ENCODE results near the gene ANKRD22.

Gene ANKRD22

GRCh38 chr10:88793712-88794299 is 57.8 kb downstream of the ANKRD22 start:
- no peak for DNase-seq

GRCh38 chr10:88792661-88793060 is 59.0 kb downstream of the ANKRD22 start:
- DNase-seq, result peak; percentile 89 to 91

DNA sequence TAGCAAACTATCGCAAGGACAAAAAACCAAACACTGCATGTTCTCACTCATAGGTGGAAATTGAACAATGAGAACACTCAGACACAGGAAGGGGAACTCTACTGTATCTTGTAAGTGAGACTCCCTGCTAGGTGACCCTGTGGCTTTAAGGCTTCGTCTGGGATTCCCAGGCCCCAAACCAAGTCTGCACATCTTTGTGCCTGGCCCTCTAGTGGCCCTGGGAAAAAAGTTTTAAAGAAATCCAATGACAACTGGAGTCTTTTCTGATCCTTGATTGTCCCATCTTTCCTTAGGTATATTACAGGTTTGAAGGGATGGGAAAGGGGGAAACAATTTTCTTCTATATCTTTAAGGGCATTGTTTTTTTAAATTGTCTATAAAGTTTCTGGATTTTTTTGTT is 59.7 kb downstream of the ANKRD22 start:
- DNase-seq, result peak; percentile 11 to 22

GRCh38 chr10:88788924-88789323 is 62.7 kb downstream of the ANKRD22 start:
- DNase-seq, result no peak

DNA sequence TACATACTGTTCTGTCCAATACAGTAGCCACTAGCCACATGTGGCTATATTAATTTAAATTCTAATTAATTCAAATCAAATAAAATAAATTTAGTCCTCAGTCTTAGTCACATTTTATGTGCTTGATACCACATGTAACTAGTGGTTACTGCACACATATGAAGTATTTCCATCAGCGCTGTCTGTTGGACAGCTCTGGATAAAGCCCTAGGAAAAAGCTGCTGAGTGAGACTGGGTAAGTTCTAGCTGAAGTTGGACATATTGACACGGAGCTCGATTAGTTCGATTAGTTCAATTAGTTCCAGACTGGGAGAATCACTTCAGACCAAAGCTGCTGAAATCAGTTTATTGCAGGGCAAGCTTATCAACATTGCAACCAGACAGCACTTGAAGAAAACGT is 64.2 kb downstream of the ANKRD22 start:
- no peak for DNase-seq

- no peak for DNase-seq
These were observed 65.4 kb downstream of the ANKRD22 start for GRCh38 chr10:88786032-88786770.

- no peak for DNase-seq
These were observed 67.9 kb downstream of the ANKRD22 start for GRCh38 chr10:88783724-88784123.

DNA sequence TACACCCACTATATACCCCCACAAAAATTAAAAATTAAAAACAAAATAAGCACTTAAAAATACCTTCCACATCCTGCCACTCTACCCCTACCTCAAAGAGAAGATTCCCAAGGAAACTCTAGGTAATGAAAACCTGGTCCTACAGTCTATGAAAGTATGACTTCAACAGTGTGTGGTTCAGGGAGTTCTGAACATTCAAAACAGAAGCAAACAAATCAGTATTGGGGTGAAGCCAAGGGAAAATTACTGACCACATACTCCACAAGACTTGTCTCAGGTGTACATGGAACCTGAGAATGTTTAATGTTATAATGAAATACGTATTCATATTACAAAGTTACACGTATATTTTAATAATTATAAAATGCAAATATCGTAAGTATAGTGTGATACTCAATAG is 69.4 kb downstream of the ANKRD22 start:
- DNase-seq, result no peak

- no peak for DNase-seq
These were observed 70.4 kb downstream of the ANKRD22 start for GRCh38 chr10:88781206-88781605.
